Small intestine (tissue), 7 donors: Measurements from ENCODE around the gene GH1. TPM values are rescaled to one million over a fixed set of nuclear protein-coding genes. Genes with fewer than 3 reads are reported as not detected.

Experiments used
- DNase-seq, 2 donors: peaks; one replicate each; pipeline versions ENCODE4 v3.0.0 to v3.0.0-alpha.2; 2013
- FAIRE-seq: peaks from 2 replicates; lab custom pipeline; 2012; peaks lifted over from hg19 to GRCh38; lab: Jason Lieb, UNC
- H3K27ac ChIP-seq, 3 donors: one replicate each; pipeline ENCODE4 v1.5.1; 2013; ENCODE audit warnings: low read length in 2 of 3, mild to moderate bottlenecking in 2 of 3, control low read depth in 1 of 3, inconsistent platforms in 1 of 3, low read depth in 1 of 3, moderate library complexity in 1 of 3
- H3K27me3 ChIP-seq, 3 donors: one replicate each; pipeline ENCODE4 v1.6.1; 2013; ENCODE audit warnings: low read length in 3 of 3, inconsistent platforms in 1 of 3; ENCODE audit not compliant: control insufficient read depth in 3 of 3, insufficient read depth in 3 of 3
- H3K36me3 ChIP-seq, 3 donors: one replicate each; pipeline ENCODE4 v1.6.1; 2013; ENCODE audit warnings: low read length in 3 of 3, inconsistent platforms in 1 of 3, low read depth in 1 of 3, mild to moderate bottlenecking in 1 of 3, moderate library complexity in 1 of 3; ENCODE audit not compliant: control insufficient read depth in 3 of 3, insufficient read depth in 2 of 3
- H3K4me1 ChIP-seq, 3 donors: one replicate each; pipeline ENCODE4 v1.6.1; 2013; ENCODE audit warnings: low read length in 2 of 3, inconsistent platforms in 1 of 3, low read depth in 1 of 3, mild to moderate bottlenecking in 1 of 3, moderate library complexity in 1 of 3; ENCODE audit not compliant: control insufficient read depth in 3 of 3, insufficient read depth in 2 of 3
- H3K4me3 ChIP-seq, 3 donors: one replicate each; pipeline ENCODE4 v1.5.1; 2013; ENCODE audit warnings: low read length in 3 of 3, control low read depth in 1 of 3, inconsistent platforms in 1 of 3, low read depth in 1 of 3, mild to moderate bottlenecking in 1 of 3, moderate library complexity in 1 of 3
- H3K9me3 ChIP-seq, 2 donors: one replicate each; pipeline ENCODE4 v1.6.1; 2013; ENCODE audit warnings: low read depth in 1 of 2, low read length in 1 of 2; ENCODE audit not compliant: control insufficient read depth in 2 of 2, insufficient read depth in 1 of 2
- WGBS, 3 donors: extraction: QIAGEN DNeasy Blood & Tissue Kit; methylation state at CpG; one replicate each; pipeline ENCODE4 v1.1.7; 2013; 5-methylcytosine and 5-hydroxymethylcytosine counted together
- polyA plus RNA-seq, 4 donors: library from polyadenylated mRNA; stranded (reverse) in 3 of 4; unstranded in 1 of 4; fragments of 200-250 nt in 3 of 4; fragments of 120-200 nt in 1 of 4; gene quantifications; one replicate each; pipeline versions ENCODE4 v1.2.1 to v1.2.3, GENCODE V29; 2013
- donor health status: healthy with polysubstance abuse.
- donor health status: control.
- donor health status: control.
- donor health status: Bipolar disorder and iron deficiency.
- donor health status: healthy.

GH1 gene
- polyA plus RNA-seq, 4 donors = 0.06 TPM; not detected in 3

GRCh38 chr17:63941162-63941561, 22.5 kb upstream of the GH1 start:
- 93 to 94% (median 94%) methylated on average over 12 of the region's 12 CpGs for WGBS, 3 donors
- DNase-seq = no peak

GRCh38 chr17:63940584-63940983, 21.9 kb upstream of the GH1 start:
- Histone ChIP-seq H3K27me3 (no peaks in the 10 kb centered on the region), H3K27ac (no peak overlapping the region), H3K4me3 (no peak overlapping the region), H3K9me3 (no peaks in the 10 kb centered on the region), H3K4me1 (no peaks in the 10 kb centered on the region), H3K36me3 (no peaks in the 10 kb centered on the region)
- FAIRE-seq = no peak
- WGBS, 3 donors = 93 to 96% (median 94%) methylated on average over 14 of the region's 14 CpGs
- no peak for DNase-seq

More at GRCh38 chr17:63941162-63941561, 22.5 kb upstream of the GH1 start:
- Histone ChIP-seq H3K27me3 (no peaks in the 10 kb centered on the region), H3K9me3 (no peaks in the 10 kb centered on the region), H3K4me1 (peaks cover 0 to 2% (median 0%) of the 10 kb centered on the region in 3 donors), H3K36me3 (no peaks in the 10 kb centered on the region), H3K27ac (no peak overlapping the region), H3K4me3 (no peak overlapping the region)
- no peak for FAIRE-seq

- Histone ChIP-seq H3K27ac (no peak overlapping the region), H3K27me3 (no peaks in the 10 kb centered on the region), H3K4me3 (no peak overlapping the region), H3K4me1 (no peaks in the 10 kb centered on the region), H3K9me3 (no peaks in the 10 kb centered on the region), H3K36me3 (no peaks in the 10 kb centered on the region)
- no peak for DNase-seq
- FAIRE-seq = no peak
- 79 to 86% (median 86%) methylated on average over 6 of the region's 6 CpGs for WGBS, 3 donors
Measured at GRCh38 chr17:63939884-63940283, 21.2 kb upstream of the GH1 start.

- Histone ChIP-seq H3K27me3 (no peaks in the 10 kb centered on the region), H3K4me3 (no peak overlapping the region), H3K36me3 (no peaks in the 10 kb centered on the region), H3K27ac (no peak overlapping the region), H3K9me3 (no peaks in the 10 kb centered on the region), H3K4me1 (no peaks in the 10 kb centered on the region)
- FAIRE-seq = no peak
- WGBS, 3 donors = 92 to 93% (median 92%) methylated on average over 7 to 9 of the region's 9 CpGs
- DNase-seq = no peak
Measured at GRCh38 chr17:63939401-63939800, 20.8 kb upstream of the GH1 start.

GRCh38 chr17:63937920-63938319, 19.3 kb upstream of the GH1 start:
- H3K4me1 ChIP-seq = no peaks in the 10 kb centered on the region
- FAIRE-seq (no peak), DNase-seq (no peak)
- no peaks in the 10 kb centered on the region for H3K27me3 ChIP-seq
- no peak overlapping the region for H3K4me3 ChIP-seq
- H3K9me3 ChIP-seq = no peaks in the 10 kb centered on the region
- H3K36me3 ChIP-seq = no peaks in the 10 kb centered on the region
- WGBS, 3 donors = 86 to 93% (median 87%) methylated on average over 4 of the region's 4 CpGs
- H3K27ac ChIP-seq = no peak overlapping the region

GRCh38 chr17:63937319-63937718, 18.7 kb upstream of the GH1 start:
- H3K27me3 ChIP-seq = no peaks in the 10 kb centered on the region
- H3K27ac ChIP-seq = no peak overlapping the region
- H3K4me3 ChIP-seq = no peak overlapping the region
- WGBS, 3 donors = 85 to 89% (median 89%) methylated on average over 6 of the region's 6 CpGs
- H3K36me3 ChIP-seq = no peaks in the 10 kb centered on the region
- no peaks in the 10 kb centered on the region for H3K9me3 ChIP-seq
- peaks cover 0 to 2% (median 0%) of the 10 kb centered on the region in 3 donors for H3K4me1 ChIP-seq
- DNase-seq = no peak
- FAIRE-seq = no peak

- 76 to 87% (median 79%) methylated on average over 21 of the region's 21 CpGs for WGBS, 3 donors
- no peak for FAIRE-seq
- Histone ChIP-seq H3K9me3 (no peaks in the 10 kb centered on the region), H3K4me1 (peaks cover 0 to 7% (median 0%) of the 10 kb centered on the region in 3 donors), H3K27me3 (no peaks in the 10 kb centered on the region), H3K4me3 (no peak overlapping the region), H3K27ac (no peak overlapping the region), H3K36me3 (no peaks in the 10 kb centered on the region)
- no peak for DNase-seq
Measured at GRCh38 chr17:63934183-63935112, 15.8 kb upstream of the GH1 start.

GRCh38 chr17:63933598-63933997, 15.0 kb upstream of the GH1 start:
- Histone ChIP-seq H3K4me1 (peaks cover 0 to 7% (median 0%) of the 10 kb centered on the region in 3 donors), H3K27me3 (no peaks in the 10 kb centered on the region), H3K4me3 (no peak overlapping the region), H3K36me3 (no peaks in the 10 kb centered on the region), H3K9me3 (no peaks in the 10 kb centered on the region), H3K27ac (no peak overlapping the region)
- 85 to 92% (median 91%) methylated on average over 8 of the region's 8 CpGs for WGBS, 3 donors
- no peak for FAIRE-seq
- no peak for DNase-seq
